Retinal pigment epithelial cell (primary cell): ENCODE results near the gene OTX1.
"Not testable (repeated sequence)": the region's sequence is repeated elsewhere in the genome, so short reads cannot be mapped to it uniquely, and the experiment has no call there.

Experiments used
- DNase-seq: peaks from one replicate; pipeline ENCODE4 v3.0.0-alpha.2; 2010; ENCODE audit warnings: low read depth
- H3K4me3 ChIP-seq: 2 replicates; pipeline ENCODE4 v1.5.1; 2011; ENCODE audit warnings: mild to moderate bottlenecking, low read length, control low read depth, moderate library complexity
- TF ChIP-seq, protein P1 (sequence below): conservative IDR thresholded peaks from 2 replicates; pipeline ENCODE4 v1.5.1; 2011; ENCODE audit warnings: low read depth, low read length, control low read depth, inconsistent platforms

The OTX1 gene

DNA sequence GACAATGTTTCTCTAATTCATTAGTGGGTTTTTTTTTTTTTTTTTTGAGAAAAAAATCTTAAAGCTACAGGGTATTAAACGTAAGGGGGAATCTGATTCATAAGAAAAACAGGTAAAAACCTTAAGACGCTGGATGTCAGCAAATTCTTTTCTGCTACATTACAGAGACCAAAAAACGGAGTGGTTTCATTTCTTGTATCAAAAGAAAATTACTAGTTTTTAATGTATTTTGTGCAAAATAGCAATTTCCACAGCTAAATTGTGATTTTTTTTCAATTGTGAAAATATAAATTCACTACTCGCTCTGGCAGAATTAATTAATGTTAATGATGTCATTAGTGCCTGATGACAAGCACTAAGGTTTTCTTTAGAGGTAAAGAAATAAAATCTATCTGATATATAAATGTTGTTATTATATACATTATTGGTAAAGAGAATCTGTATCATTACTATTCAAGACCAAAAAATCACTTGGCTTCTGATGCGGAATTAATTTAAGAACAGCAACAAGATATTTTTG, 9.9 kb downstream of the OTX1 start:
- H3K4me3 ChIP-seq = no peak overlapping the region
- DNase-seq = no peak
- TF ChIP-seq, protein P1, sequence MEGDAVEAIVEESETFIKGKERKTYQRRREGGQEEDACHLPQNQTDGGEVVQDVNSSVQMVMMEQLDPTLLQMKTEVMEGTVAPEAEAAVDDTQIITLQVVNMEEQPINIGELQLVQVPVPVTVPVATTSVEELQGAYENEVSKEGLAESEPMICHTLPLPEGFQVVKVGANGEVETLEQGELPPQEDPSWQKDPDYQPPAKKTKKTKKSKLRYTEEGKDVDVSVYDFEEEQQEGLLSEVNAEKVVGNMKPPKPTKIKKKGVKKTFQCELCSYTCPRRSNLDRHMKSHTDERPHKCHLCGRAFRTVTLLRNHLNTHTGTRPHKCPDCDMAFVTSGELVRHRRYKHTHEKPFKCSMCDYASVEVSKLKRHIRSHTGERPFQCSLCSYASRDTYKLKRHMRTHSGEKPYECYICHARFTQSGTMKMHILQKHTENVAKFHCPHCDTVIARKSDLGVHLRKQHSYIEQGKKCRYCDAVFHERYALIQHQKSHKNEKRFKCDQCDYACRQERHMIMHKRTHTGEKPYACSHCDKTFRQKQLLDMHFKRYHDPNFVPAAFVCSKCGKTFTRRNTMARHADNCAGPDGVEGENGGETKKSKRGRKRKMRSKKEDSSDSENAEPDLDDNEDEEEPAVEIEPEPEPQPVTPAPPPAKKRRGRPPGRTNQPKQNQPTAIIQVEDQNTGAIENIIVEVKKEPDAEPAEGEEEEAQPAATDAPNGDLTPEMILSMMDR = no peak

DNA sequence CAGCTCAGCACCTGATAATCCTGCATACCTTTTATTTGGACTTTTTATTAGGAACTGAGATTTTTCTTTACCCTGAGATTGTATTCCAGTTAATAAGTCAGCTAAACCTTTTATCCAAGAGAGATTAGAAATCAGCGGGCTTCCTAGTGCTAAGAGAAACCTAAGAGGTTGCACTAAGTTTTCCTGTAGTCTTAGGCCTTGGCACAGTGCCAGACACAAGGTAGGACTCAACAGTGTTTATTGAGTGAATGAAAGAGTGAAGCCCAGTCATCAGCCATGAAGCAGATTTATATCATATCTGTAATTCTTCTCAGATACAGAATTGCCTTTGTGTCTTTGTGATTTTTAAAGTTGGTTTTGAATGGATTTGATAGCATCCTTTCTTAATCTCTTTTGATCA, 13.6 kb downstream of the OTX1 start:
- H3K4me3 ChIP-seq = no peak overlapping the region
- TF ChIP-seq, protein P1 = no peak
- DNase-seq = no peak

DNA sequence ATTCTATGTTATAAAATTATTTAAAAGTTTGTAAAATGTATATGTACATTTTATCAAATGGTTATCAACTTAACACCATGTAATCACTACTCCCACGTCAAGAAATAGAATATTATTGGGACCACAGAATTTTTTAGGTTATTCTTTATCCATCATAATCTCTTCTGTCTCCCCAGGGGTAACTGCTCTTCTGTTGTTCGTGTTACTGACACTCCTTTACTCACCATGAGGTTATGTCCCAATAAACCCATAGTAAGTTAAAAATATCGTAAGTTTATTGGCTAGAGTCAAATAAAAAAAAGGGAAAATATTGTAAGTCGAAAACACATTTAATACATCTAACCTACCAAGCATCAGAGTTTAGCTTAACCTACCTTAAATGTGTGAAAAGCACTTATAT, 14.0 kb downstream of the OTX1 start:
- no peak overlapping the region for H3K4me3 ChIP-seq
- DNase-seq = no peak
- TF ChIP-seq, protein P1 = no peak

DNA sequence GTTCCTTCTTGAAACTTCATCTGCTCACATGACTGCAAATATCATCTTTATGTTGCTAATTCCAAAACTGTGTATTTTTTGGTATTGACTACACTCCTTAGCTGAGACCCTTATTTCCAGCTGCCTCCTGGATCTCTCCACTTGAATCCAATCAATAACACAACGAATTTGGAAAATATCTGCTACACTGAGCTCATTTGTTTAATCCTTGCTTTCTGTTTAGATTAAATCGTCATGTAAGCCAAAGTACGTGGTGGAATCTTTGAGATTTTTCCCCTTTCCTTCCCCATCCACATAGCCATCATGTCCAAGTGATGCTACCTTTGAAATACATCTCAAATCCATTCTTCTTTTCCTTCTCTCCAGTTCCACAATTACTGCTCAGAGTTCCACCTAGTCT, 15.6 kb downstream of the OTX1 start:
- H3K4me3 ChIP-seq = no peak overlapping the region
- no peak for DNase-seq
- TF ChIP-seq, protein P1 = no peak

DNA sequence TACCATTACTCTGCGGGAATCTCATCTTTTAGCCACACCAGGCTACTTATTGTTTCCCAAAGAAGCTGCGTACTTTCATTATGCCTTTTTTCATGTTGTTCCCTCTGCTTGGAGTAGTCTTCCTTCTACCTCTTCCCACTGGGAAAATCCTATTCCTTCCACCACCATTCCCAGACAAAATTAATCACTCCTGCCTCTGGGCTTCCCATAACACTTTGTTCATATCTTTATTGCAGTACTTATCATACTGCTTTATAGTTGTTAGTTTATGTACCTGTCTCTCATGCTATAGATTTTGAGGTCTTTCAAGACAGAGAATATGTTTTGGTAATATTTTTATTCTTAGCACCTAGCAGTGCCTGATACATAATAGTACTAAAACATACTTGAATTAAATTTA, 16.2 kb downstream of the OTX1 start:
- TF ChIP-seq, protein P1 = no peak
- H3K4me3 ChIP-seq = no peak overlapping the region
- no peak for DNase-seq

DNA sequence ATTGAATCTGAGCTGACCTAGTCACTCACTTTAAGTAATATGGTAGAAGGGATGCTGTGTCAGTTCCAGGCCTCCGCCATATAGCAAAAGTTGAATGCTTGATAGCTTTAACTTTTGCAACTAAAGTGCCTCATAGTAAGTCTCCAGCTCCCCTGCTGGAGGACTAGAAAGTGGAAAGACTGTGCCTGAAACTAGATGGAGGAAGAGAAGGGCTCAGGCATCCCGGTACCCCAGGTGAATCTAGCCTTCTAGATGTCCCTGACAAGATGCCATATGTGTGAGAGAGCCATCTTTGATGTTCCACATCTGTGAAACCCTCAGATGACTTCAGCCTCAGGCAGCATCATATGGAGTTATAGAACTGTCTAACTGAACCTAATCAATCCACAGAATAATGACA, 21.0 kb downstream of the OTX1 start:
- DNase-seq = no peak
- TF ChIP-seq, protein P1 = no peak
- no peak overlapping the region for H3K4me3 ChIP-seq

DNA sequence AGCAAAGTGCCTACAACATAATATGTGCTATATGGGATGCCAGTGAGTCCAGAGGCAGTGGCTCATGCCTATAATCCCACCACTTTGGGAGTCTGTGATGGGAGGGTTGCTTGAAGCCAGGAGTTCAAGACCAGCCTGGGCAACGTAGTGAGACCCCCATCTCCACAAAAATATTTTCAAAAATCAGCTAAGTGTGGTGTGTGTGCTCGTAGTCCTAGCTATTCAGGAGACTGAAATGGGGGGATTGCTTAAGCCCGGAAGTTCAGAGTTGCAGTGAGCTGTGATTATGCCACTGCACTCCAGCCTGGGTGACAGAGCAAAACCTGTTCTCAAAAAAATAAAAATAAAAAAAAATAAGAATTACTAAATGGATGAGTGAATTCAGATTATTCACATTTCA, 23.4 kb downstream of the OTX1 start:
- no peak overlapping the region for H3K4me3 ChIP-seq
- DNase-seq = no peak
- TF ChIP-seq, protein P1 = no peak

- H3K4me3 ChIP-seq, DNase-seq: not testable (repeated sequence)
Observed at GRCh38 chr2:63074399-63074798, 23.8 kb downstream of the OTX1 start.
